ENCODE measurements around the gene GNG7.

DNA sequence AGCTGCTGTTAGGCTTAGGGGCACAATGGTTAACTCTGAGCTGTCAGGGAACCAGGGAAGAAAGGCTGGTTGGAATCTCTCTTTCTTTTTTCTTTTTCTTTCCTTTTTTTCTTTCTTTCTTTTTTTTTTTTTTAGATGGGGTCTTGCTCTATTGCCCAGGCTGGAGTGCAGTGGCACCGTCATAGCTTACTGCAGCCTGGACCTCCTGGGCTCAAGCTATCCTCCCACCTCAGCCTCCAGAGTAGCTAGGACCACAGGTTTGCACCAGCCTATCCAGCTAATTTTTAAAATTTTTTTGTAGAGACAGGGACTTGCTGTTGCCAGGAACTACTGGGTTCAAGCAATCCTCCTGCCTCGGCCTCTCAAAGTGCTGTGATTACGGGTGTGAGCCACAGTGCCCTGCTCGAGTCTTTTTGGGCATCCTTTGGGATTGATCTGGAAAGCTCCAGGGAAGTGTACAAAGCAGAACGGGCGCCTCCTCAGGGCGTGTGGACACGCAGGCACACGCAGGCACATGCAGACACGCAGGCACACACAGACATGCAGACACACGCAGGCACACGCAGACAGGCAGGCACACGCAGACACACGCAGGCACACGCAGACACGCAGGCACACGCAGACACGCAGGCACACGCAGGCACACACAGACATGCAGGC lies 127.4 kb downstream of the GNG7 start:
- TF ChIP-seq, protein P1, sequence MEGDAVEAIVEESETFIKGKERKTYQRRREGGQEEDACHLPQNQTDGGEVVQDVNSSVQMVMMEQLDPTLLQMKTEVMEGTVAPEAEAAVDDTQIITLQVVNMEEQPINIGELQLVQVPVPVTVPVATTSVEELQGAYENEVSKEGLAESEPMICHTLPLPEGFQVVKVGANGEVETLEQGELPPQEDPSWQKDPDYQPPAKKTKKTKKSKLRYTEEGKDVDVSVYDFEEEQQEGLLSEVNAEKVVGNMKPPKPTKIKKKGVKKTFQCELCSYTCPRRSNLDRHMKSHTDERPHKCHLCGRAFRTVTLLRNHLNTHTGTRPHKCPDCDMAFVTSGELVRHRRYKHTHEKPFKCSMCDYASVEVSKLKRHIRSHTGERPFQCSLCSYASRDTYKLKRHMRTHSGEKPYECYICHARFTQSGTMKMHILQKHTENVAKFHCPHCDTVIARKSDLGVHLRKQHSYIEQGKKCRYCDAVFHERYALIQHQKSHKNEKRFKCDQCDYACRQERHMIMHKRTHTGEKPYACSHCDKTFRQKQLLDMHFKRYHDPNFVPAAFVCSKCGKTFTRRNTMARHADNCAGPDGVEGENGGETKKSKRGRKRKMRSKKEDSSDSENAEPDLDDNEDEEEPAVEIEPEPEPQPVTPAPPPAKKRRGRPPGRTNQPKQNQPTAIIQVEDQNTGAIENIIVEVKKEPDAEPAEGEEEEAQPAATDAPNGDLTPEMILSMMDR (conservative IDR thresholded peaks at IDR 0.05) = no peak
- TF ChIP-seq ZFX (IDR thresholded peaks at IDR 0.05) = no peak

Measured in C4-2B (cell line).